HepG2 (cell line): ENCODE data around the gene AQP7. TPM values are rescaled to one million over a fixed set of nuclear protein-coding genes. Genes with fewer than 3 reads are reported as not detected.

Source experiments
- ATAC-seq: fragments of 200-7000 bp; cut with Tn5 transposase; 3 replicates; pipeline ENCODE4 v1.9.1; 2020; ENCODE audit warnings: mild to moderate bottlenecking, moderate library complexity
- BruUV-seq: library from RNA; stranded (reverse); fragments of 400-500 nt; replicated peaks from 2 replicates; lab custom pipeline; 2021; lab: Mats Ljungman, UMichigan
- CTCF ChIA-PET: fragments of 300-600 bp; formaldehyde crosslinking; extraction: SDS; loops from one replicate; lab custom pipeline; 2021; ENCODE audit warnings: low total read pairs, inconsistent platforms, low intra/inter-chr PET ratio; lab: Yijun Ruan, JAX
- POLR2A ChIA-PET: fragments of 350-600 bp; sonication (Branson Sonifier 250); formaldehyde crosslinking; loops from one replicate; lab custom pipeline; 2020; ENCODE audit warnings: antibody characterized with exemption, inconsistent platforms; lab: Yijun Ruan, JAX
- DNase-seq: peaks from one replicate; pipeline ENCODE4 v3.0.0-alpha.2; 2015; ENCODE audit warnings: low spot score
- FAIRE-seq: peaks from 3 replicates; lab custom pipeline; 2011; peaks lifted over from hg19 to GRCh38; lab: Jason Lieb, UNC
- H2AFZ ChIP-seq: one replicate; pipeline ENCODE4 v1.6.1; 2011; ENCODE audit warnings: low read length, inconsistent platforms
- H3K27ac ChIP-seq: fragments of 300-600 bp; 3 replicates; pipeline ENCODE4 v1.8.0; 2011; ENCODE audit warnings: mixed run types, mild to moderate bottlenecking, mixed read lengths, low read length, inconsistent platforms; ENCODE audit not compliant: insufficient read depth; ENCODE audit errors: extremely low read length
- H3K27me3 ChIP-seq, 2 experiments: fragments of 200-600 bp in 1 of 2; 2 replicates in 1 of 2; 3 replicates in 1 of 2; pipeline versions ENCODE4 v1.6.0 to v1.8.0; 2011; ENCODE audit warnings: low read length in 2 of 2, mild to moderate bottlenecking in 2 of 2, moderate library complexity in 2 of 2, inconsistent platforms in 1 of 2; ENCODE audit not compliant: insufficient read depth in 2 of 2, control insufficient read depth in 1 of 2
- H3K36me3 ChIP-seq, 2 experiments: fragments of 200-600 bp in 1 of 2; replicated peaks in 1 of 2; 2 replicates in 1 of 2; 3 replicates in 1 of 2; pipeline versions ENCODE4 v1.5.1 to v1.8.0; 2011; ENCODE audit warnings: low read length in 2 of 2, inconsistent platforms in 1 of 2; ENCODE audit not compliant: insufficient read depth in 2 of 2, control insufficient read depth in 1 of 2
- H3K4me1 ChIP-seq: 2 replicates; pipeline ENCODE4 v1.5.1; 2012; ENCODE audit warnings: low read length, inconsistent platforms; ENCODE audit not compliant: insufficient read depth
- H3K4me2 ChIP-seq: 2 replicates; pipeline ENCODE4 v1.6.0; 2011; ENCODE audit warnings: low read depth, low read length, inconsistent platforms
- H3K4me3 ChIP-seq, 3 experiments: fragments of 200-600 bp in 1 of 3; sonication (generic), shearing (Covaris generic) in 1 of 3; replicated peaks in 1 of 3; 2 replicates each; pipeline ENCODE4 v1.5.1; 2011 to 2016; ENCODE audit warnings: low read length in 3 of 3, inconsistent platforms in 2 of 3, low read depth in 2 of 3, mild to moderate bottlenecking in 2 of 3, control low read depth in 1 of 3, mixed read lengths in 1 of 3; ENCODE audit not compliant: insufficient read depth in 1 of 3
- H3K79me2 ChIP-seq: one replicate; pipeline ENCODE4 v1.6.1; 2011; ENCODE audit warnings: low read length, inconsistent platforms; ENCODE audit not compliant: insufficient read depth
- H3K9ac ChIP-seq: 2 replicates; pipeline ENCODE4 v1.6.0; 2011; ENCODE audit warnings: mild to moderate bottlenecking, low read depth, low read length, inconsistent platforms; ENCODE audit not compliant: insufficient read depth
- H3K9me3 ChIP-seq: 2 replicates; pipeline ENCODE4 v1.5.1; 2012; ENCODE audit warnings: mild to moderate bottlenecking, low read length
- H4K20me1 ChIP-seq: 2 replicates; pipeline ENCODE4 v1.6.0; 2011; ENCODE audit warnings: inconsistent platforms, mild to moderate bottlenecking, low read length, moderate library complexity; ENCODE audit not compliant: insufficient read depth
- BRD4 ChIP-seq: sonication (generic); formaldehyde crosslinking; IDR thresholded peaks from 2 replicates; pipeline ENCODE4 v1.4.0; 2020; ENCODE audit warnings: missing genetic modification reagents
- ZKSCAN5 ChIP-seq: sonication (generic); formaldehyde crosslinking; IDR thresholded peaks from 2 replicates; pipeline ENCODE4 v1.5.1; 2020; ENCODE audit warnings: mild to moderate bottlenecking, missing genetic modification reagents
- ZNF224 ChIP-seq: sonication (generic); formaldehyde crosslinking; IDR thresholded peaks from 2 replicates; pipeline ENCODE4 v1.5.0; 2020; ENCODE audit warnings: mild to moderate bottlenecking, missing genetic modification reagents
- ZNF547 ChIP-seq: sonication (generic); formaldehyde crosslinking; IDR thresholded peaks from 2 replicates; pipeline ENCODE4 v1.5.1; 2020; ENCODE audit warnings: mild to moderate bottlenecking, missing genetic modification reagents
- ZNF841 ChIP-seq: sonication (generic); formaldehyde crosslinking; IDR thresholded peaks from 2 replicates; pipeline ENCODE4 v1.8.1; 2023; ENCODE audit warnings: missing genetic modification reagents, borderline replicate concordance
- ZSCAN20 ChIP-seq: sonication (generic); formaldehyde crosslinking; IDR thresholded peaks from 2 replicates; pipeline ENCODE4 v1.4.0; 2020; ENCODE audit warnings: missing genetic modification reagents, mild to moderate bottlenecking, borderline replicate concordance
- WGBS: methylation state at CpG from one replicate; pipeline ENCODE4 v1.1.6; 2017; ENCODE audit warnings: low lambda C conversion rate; 5-methylcytosine and 5-hydroxymethylcytosine counted together
- in situ Hi-C: cut with HindIII; loops from 2 replicates; pipeline ENCODE4 v1.10.0; 2017; ENCODE audit warnings: low pct_unique_long_range_greater_than_20kb; ENCODE audit not compliant: extremely low pct_ligation_motif_present
- intact Hi-C: fragments of 100-400 bp; cut with micrococcal nuclease; formaldehyde crosslinking; loops from one replicate; pipeline ENCODE4 v1.10.0; 2022; ENCODE audit not compliant: unreplicated experiment
- polyA plus RNA-seq, 8 experiments: library from polyadenylated mRNA; depleted of rRNA in 3 of 8; stranded (reverse) in 7 of 8; unstranded in 1 of 8; fragments of >200 nt; fragmentation: Illumina TruSeq in 4 of 8; extraction: Trizol in 4 of 8; gene quantifications; 2 replicates each; pipeline versions ENCODE4 v1.2.1 to v1.2.3, GENCODE V29; 2011 to 2016; ENCODE audit warnings: low read depth in 4 of 8, missing spikeins in 1 of 8, mixed read lengths in 1 of 8; ENCODE audit not compliant: insufficient read depth in 1 of 8
- total RNA-seq, 5 experiments: library from RNA; depleted of rRNA; stranded (reverse); fragments of >200 nt; fragmentation: Illumina TruSeq; extraction: Trizol; gene quantifications; 2 replicates each; pipeline ENCODE4 v1.2.3, GENCODE V29; 2016; ENCODE audit warnings: low read depth in 1 of 5
- TF ChIP-seq, protein P1 (sequence below): sonication (generic); formaldehyde crosslinking; IDR thresholded peaks from 2 replicates; pipeline ENCODE4 v1.5.0; 2020; ENCODE audit warnings: mild to moderate bottlenecking, missing genetic modification reagents, borderline replicate concordance
- TF ChIP-seq, protein P2 (sequence below): conservative IDR thresholded peaks from 2 replicates; pipeline ENCODE4 v1.6.1; 2018; ENCODE audit warnings: missing genetic modification reagents
- TF ChIP-seq, protein P3 (sequence below): sonication (generic); formaldehyde crosslinking; conservative IDR thresholded peaks from 2 replicates; pipeline ENCODE4 v1.4.0; 2020; ENCODE audit warnings: missing genetic modification reagents
- TF ChIP-seq, protein P4 (sequence below): IDR thresholded peaks from 2 replicates; pipeline ENCODE4 v1.6.1; 2016
- TF ChIP-seq, protein P5 (sequence below): sonication (generic); formaldehyde crosslinking; IDR thresholded peaks from 2 replicates; pipeline ENCODE4 v1.4.0; 2020; ENCODE audit warnings: missing genetic modification reagents
- TF ChIP-seq, protein P6 (sequence below): sonication (generic); formaldehyde crosslinking; IDR thresholded peaks from 2 replicates; pipeline ENCODE4 v1.9.0; 2021; ENCODE audit warnings: missing genetic modification reagents, borderline replicate concordance

Gene AQP7
- total and polyA plus RNA-seq, 2 of the 13 experiments (the other 11 are each of a cell fraction or from before 2014, with no cell fraction given) = 1.9 to 2.1 TPM

DNA sequence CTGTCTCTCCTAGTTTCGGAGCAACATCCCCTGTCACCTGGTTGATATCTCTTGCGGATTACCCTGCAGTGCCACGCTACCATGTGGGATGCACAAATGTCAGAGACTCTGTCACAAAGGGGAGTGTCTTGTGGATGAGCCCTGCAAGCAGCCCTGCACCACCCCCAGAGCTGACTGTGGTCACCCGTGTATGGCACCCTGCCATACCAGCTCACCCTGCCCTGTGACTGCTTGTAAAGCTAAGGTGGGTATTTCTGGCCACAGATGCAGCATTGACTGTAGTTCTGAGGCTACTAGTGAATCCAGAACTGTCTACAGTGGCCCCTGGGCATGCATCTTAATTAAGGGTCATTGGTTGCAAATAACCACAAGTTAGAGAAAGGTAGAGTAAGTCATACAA is 50.8 kb downstream of the AQP7 start:
- intact Hi-C loops (no loop called here), in situ Hi-C loops (no loop called here)
- 95% methylated on average over 4 of the region's 4 CpGs for WGBS
- H3K27ac ChIP-seq = no peak overlapping the region
- CTCF ChIA-PET = no interaction called here
- POLR2A ChIA-PET = no interaction called here
- DNase-seq = no peak
- ATAC-seq = peak; percentile 44; the same call in 2 of the 3 replicates
- H3K9ac ChIP-seq = no peak overlapping the region
- no peak for FAIRE-seq
- no TSS peak for BruUV-seq
- H3K4me1 ChIP-seq = no peaks in the 10 kb centered on the region
- H3K9me3 ChIP-seq = no peaks in the 10 kb centered on the region
- H3K4me2 ChIP-seq = no peak overlapping the region
- no peak overlapping the region for H2AFZ ChIP-seq
- H4K20me1 ChIP-seq = no peaks in the 10 kb centered on the region
- H3K4me3 ChIP-seq = no peak overlapping the region
- H3K36me3 ChIP-seq = peaks cover 9 to 37% of the 10 kb centered on the region in 2 experiments
- H3K27me3 ChIP-seq = no peaks in the 10 kb centered on the region
- H3K79me2 ChIP-seq = no peaks in the 10 kb centered on the region
- TF ChIP-seq ZSCAN20 (CRISPR knock-in tag) (no peak), BRD4 (CRISPR knock-in tag) (no peak), ZNF224 (CRISPR knock-in tag) (no peak), ZNF547 (CRISPR knock-in tag) (no peak), ZNF841 (no peak), ZKSCAN5 (no peak)
- TF ChIP-seq, protein P1, sequence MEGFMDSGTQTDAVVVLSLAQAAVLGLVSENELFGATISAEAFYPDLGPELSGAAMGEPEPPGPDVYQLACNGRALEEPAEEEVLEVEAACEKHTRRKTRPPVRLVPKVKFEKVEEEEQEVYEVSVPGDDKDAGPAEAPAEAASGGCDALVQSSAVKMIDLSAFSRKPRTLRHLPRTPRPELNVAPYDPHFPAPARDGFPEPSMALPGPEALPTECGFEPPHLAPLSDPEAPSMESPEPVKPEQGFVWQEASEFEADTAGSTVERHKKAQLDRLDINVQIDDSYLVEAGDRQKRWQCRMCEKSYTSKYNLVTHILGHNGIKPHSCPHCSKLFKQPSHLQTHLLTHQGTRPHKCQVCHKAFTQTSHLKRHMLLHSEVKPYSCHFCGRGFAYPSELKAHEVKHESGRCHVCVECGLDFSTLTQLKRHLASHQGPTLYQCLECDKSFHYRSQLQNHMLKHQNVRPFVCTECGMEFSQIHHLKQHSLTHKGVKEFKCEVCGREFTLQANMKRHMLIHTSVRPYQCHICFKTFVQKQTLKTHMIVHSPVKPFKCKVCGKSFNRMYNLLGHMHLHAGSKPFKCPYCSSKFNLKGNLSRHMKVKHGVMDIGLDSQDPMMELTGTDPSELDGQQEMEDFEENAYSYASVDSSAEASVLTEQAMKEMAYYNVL = no peak
- TF ChIP-seq, protein P2, sequence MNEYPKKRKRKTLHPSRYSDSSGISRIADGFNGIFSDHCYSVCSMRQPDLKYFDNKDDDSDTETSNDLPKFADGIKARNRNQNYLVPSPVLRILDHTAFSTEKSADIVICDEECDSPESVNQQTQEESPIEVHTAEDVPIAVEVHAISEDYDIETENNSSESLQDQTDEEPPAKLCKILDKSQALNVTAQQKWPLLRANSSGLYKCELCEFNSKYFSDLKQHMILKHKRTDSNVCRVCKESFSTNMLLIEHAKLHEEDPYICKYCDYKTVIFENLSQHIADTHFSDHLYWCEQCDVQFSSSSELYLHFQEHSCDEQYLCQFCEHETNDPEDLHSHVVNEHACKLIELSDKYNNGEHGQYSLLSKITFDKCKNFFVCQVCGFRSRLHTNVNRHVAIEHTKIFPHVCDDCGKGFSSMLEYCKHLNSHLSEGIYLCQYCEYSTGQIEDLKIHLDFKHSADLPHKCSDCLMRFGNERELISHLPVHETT (CRISPR knock-in tag) = no peak
- TF ChIP-seq, protein P3, sequence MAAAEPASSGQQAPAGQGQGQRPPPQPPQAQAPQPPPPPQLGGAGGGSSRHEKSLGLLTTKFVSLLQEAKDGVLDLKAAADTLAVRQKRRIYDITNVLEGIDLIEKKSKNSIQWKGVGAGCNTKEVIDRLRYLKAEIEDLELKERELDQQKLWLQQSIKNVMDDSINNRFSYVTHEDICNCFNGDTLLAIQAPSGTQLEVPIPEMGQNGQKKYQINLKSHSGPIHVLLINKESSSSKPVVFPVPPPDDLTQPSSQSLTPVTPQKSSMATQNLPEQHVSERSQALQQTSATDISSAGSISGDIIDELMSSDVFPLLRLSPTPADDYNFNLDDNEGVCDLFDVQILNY (CRISPR knock-in tag) = no peak
- TF ChIP-seq, protein P4, sequence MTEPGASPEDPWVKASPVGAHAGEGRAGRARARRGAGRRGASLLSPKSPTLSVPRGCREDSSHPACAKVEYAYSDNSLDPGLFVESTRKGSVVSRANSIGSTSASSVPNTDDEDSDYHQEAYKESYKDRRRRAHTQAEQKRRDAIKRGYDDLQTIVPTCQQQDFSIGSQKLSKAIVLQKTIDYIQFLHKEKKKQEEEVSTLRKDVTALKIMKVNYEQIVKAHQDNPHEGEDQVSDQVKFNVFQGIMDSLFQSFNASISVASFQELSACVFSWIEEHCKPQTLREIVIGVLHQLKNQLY = no peak
- TF ChIP-seq, protein P5, sequence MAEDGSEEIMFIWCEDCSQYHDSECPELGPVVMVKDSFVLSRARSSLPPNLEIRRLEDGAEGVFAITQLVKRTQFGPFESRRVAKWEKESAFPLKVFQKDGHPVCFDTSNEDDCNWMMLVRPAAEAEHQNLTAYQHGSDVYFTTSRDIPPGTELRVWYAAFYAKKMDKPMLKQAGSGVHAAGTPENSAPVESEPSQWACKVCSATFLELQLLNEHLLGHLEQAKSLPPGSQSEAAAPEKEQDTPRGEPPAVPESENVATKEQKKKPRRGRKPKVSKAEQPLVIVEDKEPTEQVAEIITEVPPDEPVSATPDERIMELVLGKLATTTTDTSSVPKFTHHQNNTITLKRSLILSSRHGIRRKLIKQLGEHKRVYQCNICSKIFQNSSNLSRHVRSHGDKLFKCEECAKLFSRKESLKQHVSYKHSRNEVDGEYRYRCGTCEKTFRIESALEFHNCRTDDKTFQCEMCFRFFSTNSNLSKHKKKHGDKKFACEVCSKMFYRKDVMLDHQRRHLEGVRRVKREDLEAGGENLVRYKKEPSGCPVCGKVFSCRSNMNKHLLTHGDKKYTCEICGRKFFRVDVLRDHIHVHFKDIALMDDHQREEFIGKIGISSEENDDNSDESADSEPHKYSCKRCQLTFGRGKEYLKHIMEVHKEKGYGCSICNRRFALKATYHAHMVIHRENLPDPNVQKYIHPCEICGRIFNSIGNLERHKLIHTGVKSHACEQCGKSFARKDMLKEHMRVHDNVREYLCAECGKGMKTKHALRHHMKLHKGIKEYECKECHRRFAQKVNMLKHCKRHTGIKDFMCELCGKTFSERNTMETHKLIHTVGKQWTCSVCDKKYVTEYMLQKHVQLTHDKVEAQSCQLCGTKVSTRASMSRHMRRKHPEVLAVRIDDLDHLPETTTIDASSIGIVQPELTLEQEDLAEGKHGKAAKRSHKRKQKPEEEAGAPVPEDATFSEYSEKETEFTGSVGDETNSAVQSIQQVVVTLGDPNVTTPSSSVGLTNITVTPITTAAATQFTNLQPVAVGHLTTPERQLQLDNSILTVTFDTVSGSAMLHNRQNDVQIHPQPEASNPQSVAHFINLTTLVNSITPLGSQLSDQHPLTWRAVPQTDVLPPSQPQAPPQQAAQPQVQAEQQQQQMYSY = no peak
- TF ChIP-seq, protein P6, sequence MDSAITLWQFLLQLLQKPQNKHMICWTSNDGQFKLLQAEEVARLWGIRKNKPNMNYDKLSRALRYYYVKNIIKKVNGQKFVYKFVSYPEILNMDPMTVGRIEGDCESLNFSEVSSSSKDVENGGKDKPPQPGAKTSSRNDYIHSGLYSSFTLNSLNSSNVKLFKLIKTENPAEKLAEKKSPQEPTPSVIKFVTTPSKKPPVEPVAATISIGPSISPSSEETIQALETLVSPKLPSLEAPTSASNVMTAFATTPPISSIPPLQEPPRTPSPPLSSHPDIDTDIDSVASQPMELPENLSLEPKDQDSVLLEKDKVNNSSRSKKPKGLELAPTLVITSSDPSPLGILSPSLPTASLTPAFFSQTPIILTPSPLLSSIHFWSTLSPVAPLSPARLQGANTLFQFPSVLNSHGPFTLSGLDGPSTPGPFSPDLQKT (CRISPR knock-in tag) = no peak
